ENCODE data around the gene EPB42.

Gene EPB42

GRCh38 chr15:43219929-43220928 is 589 bp downstream of the EPB42 start:
- Histone ChIP-seq H3K27me3 (ENCODE audit: control insufficient read depth in 1 of 2, insufficient read depth in 2 of 2, low read length in 2 of 2) (no peaks in the 10 kb centered on the region), H3K36me3 (ENCODE audit: insufficient read depth, low read length) (no peaks in the 10 kb centered on the region), H3K9ac (ENCODE audit: low read length) (no peak overlapping the region)

GRCh38 chr15:43218908-43219706 is 1.7 kb downstream of the EPB42 start:
- Histone ChIP-seq H3K4me3 (ENCODE audit: low read depth in 1 of 2, low read length in 2 of 2) (no peak overlapping the region), H3K27me3 (ENCODE audit: control insufficient read depth in 1 of 2, insufficient read depth in 2 of 2, low read length in 2 of 2) (no peaks in the 10 kb centered on the region), H3K27ac (ENCODE audit: low read depth, low read length) (no peak overlapping the region), H3K36me3 (ENCODE audit: insufficient read depth, low read length) (no peaks in the 10 kb centered on the region), H3K9me3 (ENCODE audit: low read length) (no peaks in the 10 kb centered on the region), H3K9ac (ENCODE audit: low read length) (no peak overlapping the region), H3K4me1 (ENCODE audit: insufficient read depth, low read length) (no peaks in the 10 kb centered on the region)

More at GRCh38 chr15:43219929-43220928, 589 bp downstream of the EPB42 start:
- no peaks in the 10 kb centered on the region for H3K4me1 ChIP-seq (ENCODE audit: insufficient read depth, low read length)
- no peaks in the 10 kb centered on the region for H3K9me3 ChIP-seq (ENCODE audit: low read length)
- H3K27ac ChIP-seq (ENCODE audit: low read depth, low read length): no peak overlapping the region
- no peak overlapping the region for H3K4me3 ChIP-seq (ENCODE audit: low read depth in 1 of 2, low read length in 2 of 2)

- Histone ChIP-seq H3K9ac (ENCODE audit: low read length) (no peak overlapping the region), H3K36me3 (ENCODE audit: insufficient read depth, low read length) (no peaks in the 10 kb centered on the region), H3K27ac (ENCODE audit: low read depth, low read length) (no peak overlapping the region), H3K4me1 (ENCODE audit: insufficient read depth, low read length) (no peaks in the 10 kb centered on the region), H3K4me3 (ENCODE audit: low read depth in 1 of 2, low read length in 2 of 2) (no peak overlapping the region), H3K27me3 (ENCODE audit: control insufficient read depth in 1 of 2, insufficient read depth in 2 of 2, low read length in 2 of 2) (no peaks in the 10 kb centered on the region), H3K9me3 (ENCODE audit: low read length) (no peaks in the 10 kb centered on the region)
Measured at GRCh38 chr15:43215961-43216360, 4.9 kb downstream of the EPB42 start.

GRCh38 chr15:43214592-43215295 is 6.1 kb downstream of the EPB42 start:
- Histone ChIP-seq H3K36me3 (ENCODE audit: insufficient read depth, low read length) (no peaks in the 10 kb centered on the region), H3K9me3 (ENCODE audit: low read length) (no peaks in the 10 kb centered on the region), H3K4me3 (ENCODE audit: low read depth in 1 of 2, low read length in 2 of 2) (no peak overlapping the region), H3K4me1 (ENCODE audit: insufficient read depth, low read length) (no peaks in the 10 kb centered on the region), H3K27ac (ENCODE audit: low read depth, low read length) (no peak overlapping the region), H3K9ac (ENCODE audit: low read length) (no peak overlapping the region), H3K27me3 (ENCODE audit: control insufficient read depth in 1 of 2, insufficient read depth in 2 of 2, low read length in 2 of 2) (no peaks in the 10 kb centered on the region)

- Histone ChIP-seq H3K27me3 (ENCODE audit: control insufficient read depth in 1 of 2, insufficient read depth in 2 of 2, low read length in 2 of 2) (no peaks in the 10 kb centered on the region), H3K36me3 (ENCODE audit: insufficient read depth, low read length) (no peaks in the 10 kb centered on the region), H3K9me3 (ENCODE audit: low read length) (no peaks in the 10 kb centered on the region), H3K9ac (ENCODE audit: low read length) (no peak overlapping the region), H3K4me3 (ENCODE audit: low read depth in 1 of 2, low read length in 2 of 2) (no peak overlapping the region), H3K4me1 (ENCODE audit: insufficient read depth, low read length) (no peaks in the 10 kb centered on the region), H3K27ac (ENCODE audit: low read depth, low read length) (no peak overlapping the region)
Measured at GRCh38 chr15:43214169-43214568, 6.6 kb downstream of the EPB42 start.

GRCh38 chr15:43213466-43213865 is 7.4 kb downstream of the EPB42 start:
- H3K27me3 ChIP-seq (ENCODE audit: control insufficient read depth in 1 of 2, insufficient read depth in 2 of 2, low read length in 2 of 2): peaks cover 0 to 3% of the 10 kb centered on the region in 2 donors
- no peaks in the 10 kb centered on the region for H3K4me1 ChIP-seq (ENCODE audit: insufficient read depth, low read length)
- no peak overlapping the region for H3K9ac ChIP-seq (ENCODE audit: low read length)
- H3K36me3 ChIP-seq (ENCODE audit: insufficient read depth, low read length): no peaks in the 10 kb centered on the region
- no peak overlapping the region for H3K27ac ChIP-seq (ENCODE audit: low read depth, low read length)
- H3K4me3 ChIP-seq (ENCODE audit: low read depth in 1 of 2, low read length in 2 of 2): no peak overlapping the region
- H3K9me3 ChIP-seq (ENCODE audit: low read length): no peaks in the 10 kb centered on the region

GRCh38 chr15:43212951-43213350 is 7.9 kb downstream of the EPB42 start:
- no peak overlapping the region for H3K4me3 ChIP-seq (ENCODE audit: low read depth in 1 of 2, low read length in 2 of 2)
- no peak overlapping the region for H3K9ac ChIP-seq (ENCODE audit: low read length)
- no peaks in the 10 kb centered on the region for H3K36me3 ChIP-seq (ENCODE audit: insufficient read depth, low read length)
- no peaks in the 10 kb centered on the region for H3K4me1 ChIP-seq (ENCODE audit: insufficient read depth, low read length)
- H3K9me3 ChIP-seq (ENCODE audit: low read length): no peaks in the 10 kb centered on the region
- peaks cover 0 to 8% of the 10 kb centered on the region in 2 donors for H3K27me3 ChIP-seq (ENCODE audit: control insufficient read depth in 1 of 2, insufficient read depth in 2 of 2, low read length in 2 of 2)
- H3K27ac ChIP-seq (ENCODE audit: low read depth, low read length): no peak overlapping the region

- no peaks in the 10 kb centered on the region for H3K4me1 ChIP-seq (ENCODE audit: insufficient read depth, low read length)
- H3K27me3 ChIP-seq (ENCODE audit: control insufficient read depth in 1 of 2, insufficient read depth in 2 of 2, low read length in 2 of 2): peaks cover 0 to 8% of the 10 kb centered on the region in 2 donors
- no peak overlapping the region for H3K4me3 ChIP-seq (ENCODE audit: low read depth in 1 of 2, low read length in 2 of 2)
- no peaks in the 10 kb centered on the region for H3K9me3 ChIP-seq (ENCODE audit: low read length)
- H3K36me3 ChIP-seq (ENCODE audit: insufficient read depth, low read length): no peaks in the 10 kb centered on the region
- H3K9ac ChIP-seq (ENCODE audit: low read length): no peak overlapping the region
- H3K27ac ChIP-seq (ENCODE audit: low read depth, low read length): no peak overlapping the region
Measured at GRCh38 chr15:43212299-43212698, 8.5 kb downstream of the EPB42 start.

GRCh38 chr15:43211224-43211735 is 9.5 kb downstream of the EPB42 start:
- Histone ChIP-seq H3K9me3 (ENCODE audit: low read length) (no peaks in the 10 kb centered on the region), H3K36me3 (ENCODE audit: insufficient read depth, low read length) (no peaks in the 10 kb centered on the region), H3K4me1 (ENCODE audit: insufficient read depth, low read length) (no peaks in the 10 kb centered on the region), H3K4me3 (ENCODE audit: low read depth in 1 of 2, low read length in 2 of 2) (no peak overlapping the region), H3K27ac (ENCODE audit: low read depth, low read length) (no peak overlapping the region), H3K9ac (ENCODE audit: low read length) (no peak overlapping the region), H3K27me3 (ENCODE audit: control insufficient read depth in 1 of 2, insufficient read depth in 2 of 2, low read length in 2 of 2) (peaks cover 0 to 8% of the 10 kb centered on the region in 2 donors)

GRCh38 chr15:43210807-43211206 is 10.0 kb downstream of the EPB42 start:
- Histone ChIP-seq H3K4me3 (ENCODE audit: low read depth in 1 of 2, low read length in 2 of 2) (no peak overlapping the region), H3K9ac (ENCODE audit: low read length) (no peak overlapping the region), H3K36me3 (ENCODE audit: insufficient read depth, low read length) (no peaks in the 10 kb centered on the region), H3K27me3 (ENCODE audit: control insufficient read depth in 1 of 2, insufficient read depth in 2 of 2, low read length in 2 of 2) (peaks cover 0 to 8% of the 10 kb centered on the region in 2 donors), H3K27ac (ENCODE audit: low read depth, low read length) (no peak overlapping the region), H3K4me1 (ENCODE audit: insufficient read depth, low read length) (no peaks in the 10 kb centered on the region), H3K9me3 (ENCODE audit: low read length) (no peaks in the 10 kb centered on the region)

Data from muscle layer of colon (tissue), 2 donors.